Astrocyte (in vitro differentiated cells and primary cell): ENCODE results near the gene TMEM107. TPM values are rescaled to one million over a fixed set of nuclear protein-coding genes. Genes with fewer than 3 reads are reported as not detected.

Source experiments
- DNase-seq: peaks from one replicate; pipeline ENCODE4 v3.0.0-alpha.2; 2010; ENCODE audit warnings: low read depth
- FAIRE-seq: peaks from 2 replicates; lab custom pipeline; 2011; peaks lifted over from hg19 to GRCh38; lab: Jason Lieb, UNC
- H2AFZ ChIP-seq: 2 replicates; pipeline ENCODE4 v1.6.0; 2012; ENCODE audit warnings: low read depth, low read length, inconsistent platforms
- H3K27ac ChIP-seq: 2 replicates; pipeline ENCODE4 v1.5.1; 2011; ENCODE audit warnings: low read depth, low read length, inconsistent platforms
- H3K27me3 ChIP-seq: 2 replicates; pipeline ENCODE4 v1.6.0; 2011; ENCODE audit warnings: low read length, inconsistent platforms; ENCODE audit not compliant: insufficient read depth
- H3K36me3 ChIP-seq: 2 replicates; pipeline ENCODE4 v1.5.1; 2011; ENCODE audit warnings: low read length, inconsistent platforms; ENCODE audit not compliant: insufficient read depth
- H3K4me1 ChIP-seq: 2 replicates; pipeline ENCODE4 v1.5.1; 2011; ENCODE audit warnings: low read length, inconsistent platforms; ENCODE audit not compliant: insufficient read depth
- H3K4me2 ChIP-seq: 2 replicates; pipeline ENCODE4 v1.6.0; 2012; ENCODE audit warnings: low read length, inconsistent platforms
- H3K4me3 ChIP-seq: 2 replicates; pipeline ENCODE4 v1.5.1; 2011; ENCODE audit warnings: low read depth, mild to moderate bottlenecking, low read length, inconsistent platforms; ENCODE audit not compliant: insufficient read depth
- H3K79me2 ChIP-seq: 2 replicates; pipeline ENCODE4 v1.6.0; 2012; ENCODE audit warnings: mild to moderate bottlenecking, low read length, inconsistent platforms; ENCODE audit not compliant: insufficient read depth
- H3K9ac ChIP-seq: 2 replicates; pipeline ENCODE4 v1.6.0; 2012; ENCODE audit warnings: mild to moderate bottlenecking, low read length, inconsistent platforms
- H3K9me3 ChIP-seq: 2 replicates; pipeline ENCODE4 v1.5.1; 2012; ENCODE audit warnings: low read depth, mild to moderate bottlenecking, low read length, inconsistent platforms; ENCODE audit not compliant: insufficient read depth
- H4K20me1 ChIP-seq: 2 replicates; pipeline ENCODE4 v1.6.0; 2012; ENCODE audit warnings: low read length, inconsistent platforms; ENCODE audit not compliant: insufficient read depth
- H3K27ac Mint-ChIP-seq: one replicate; pipeline ENCODE4 v1.8.0; 2021; ENCODE audit warnings: mild to moderate bottlenecking, mixed read lengths; ENCODE audit not compliant: unreplicated experiment
- H3K27me3 Mint-ChIP-seq: one replicate; pipeline ENCODE4 v1.8.0; 2021; ENCODE audit warnings: low read depth, mixed read lengths; ENCODE audit not compliant: unreplicated experiment
- H3K36me3 Mint-ChIP-seq: one replicate; pipeline ENCODE4 v1.8.0; 2021; ENCODE audit warnings: low read depth, mixed read lengths; ENCODE audit not compliant: unreplicated experiment
- H3K4me1 Mint-ChIP-seq: one replicate; pipeline ENCODE4 v1.8.0; 2021; ENCODE audit warnings: low read depth, mixed read lengths; ENCODE audit not compliant: unreplicated experiment
- H3K4me3 Mint-ChIP-seq: one replicate; pipeline ENCODE4 v1.8.0; 2021; ENCODE audit warnings: mild to moderate bottlenecking, moderate library complexity, mixed read lengths; ENCODE audit not compliant: unreplicated experiment
- H3K9me3 Mint-ChIP-seq: one replicate; pipeline ENCODE4 v1.8.0; 2021; ENCODE audit warnings: mild to moderate bottlenecking, mixed read lengths; ENCODE audit not compliant: unreplicated experiment
- CTCF ChIP-seq: IDR thresholded peaks from 2 replicates; pipeline ENCODE4 v1.5.1; 2011; ENCODE audit warnings: low read depth, mild to moderate bottlenecking, inconsistent platforms, low read length, moderate library complexity; ENCODE audit not compliant: insufficient read depth
- EZH2 ChIP-seq: IDR thresholded peaks from 2 replicates; pipeline ENCODE4 v1.6.1; 2012; ENCODE audit warnings: mild to moderate bottlenecking, low read length, inconsistent platforms; ENCODE audit not compliant: insufficient read depth
- total RNA-seq: library from RNA; stranded (reverse); gene quantifications from 2 replicates; pipeline ENCODE4 v1.2.1, GENCODE V29; 2021

The TMEM107 gene
- total RNA-seq, 1 donor from 2014 or later = 9.4 TPM

DNA sequence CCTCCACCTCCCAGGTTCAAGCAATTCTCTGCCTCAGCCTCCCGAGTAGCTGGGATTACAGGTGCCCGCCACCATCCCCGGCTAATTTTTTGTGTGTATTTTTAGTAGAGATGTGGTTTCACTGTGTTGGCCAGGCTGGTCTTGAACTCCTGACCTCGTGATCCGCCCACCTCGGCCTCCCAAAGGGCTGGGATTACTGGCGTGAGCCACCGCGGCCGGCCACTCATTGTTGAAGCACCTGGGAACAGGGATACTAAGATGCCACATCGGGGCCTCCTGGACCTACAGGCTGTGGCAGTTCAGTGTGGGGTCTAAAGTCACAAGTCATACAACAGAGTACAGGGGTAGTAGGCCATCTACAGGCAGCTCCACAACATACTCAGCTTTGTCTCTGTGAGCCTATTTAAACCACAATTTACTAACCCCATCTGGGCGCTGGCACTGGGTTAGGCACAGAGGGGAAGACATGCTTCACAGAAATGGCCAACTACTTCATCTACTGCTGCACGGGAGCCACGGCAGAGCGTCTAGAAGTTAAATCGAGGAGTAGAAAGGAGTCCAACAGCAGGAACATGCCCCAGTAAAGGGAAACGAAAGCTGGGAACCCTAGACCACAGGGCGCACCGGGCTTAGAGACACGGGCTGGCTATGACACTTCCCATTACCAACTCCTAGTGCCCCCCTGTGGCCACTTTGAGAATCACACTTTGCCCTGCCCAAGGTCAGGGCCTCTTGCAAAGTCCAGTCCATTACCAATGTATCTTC is 17.7 kb downstream of the TMEM107 start:
- H3K36me3 ChIP-seq = peaks cover 11% of the 10 kb centered on the region
- peaks cover 37% of the 10 kb centered on the region for H4K20me1 ChIP-seq
- Mint-ChIP-seq H3K9me3 (no peaks in the 10 kb centered on the region), H3K27me3 (no peaks in the 10 kb centered on the region), H3K4me1 (peaks cover 26% of the 10 kb centered on the region), H3K36me3 (peaks cover 2% of the 10 kb centered on the region), H3K27ac (peak overlapping the region; percentile 36), H3K4me3 (peak overlapping the region; percentile 68)
- H3K27ac ChIP-seq = peak overlapping the region; percentile 52
- no peak overlapping the region for H3K4me3 ChIP-seq
- peaks cover 52% of the 10 kb centered on the region for H3K4me1 ChIP-seq
- H3K9me3 ChIP-seq = no peaks in the 10 kb centered on the region
- peaks cover 34% of the 10 kb centered on the region for H3K79me2 ChIP-seq
- H3K27me3 ChIP-seq = no peaks in the 10 kb centered on the region
- H3K9ac ChIP-seq = peak overlapping the region; percentile 17
- H2AFZ ChIP-seq = no peak overlapping the region
- FAIRE-seq (no peak), DNase-seq (peak; percentile 48)
- TF ChIP-seq CTCF (peak; percentile 86), EZH2 (no peak)
- peak overlapping the region; percentile 40 for H3K4me2 ChIP-seq

DNA sequence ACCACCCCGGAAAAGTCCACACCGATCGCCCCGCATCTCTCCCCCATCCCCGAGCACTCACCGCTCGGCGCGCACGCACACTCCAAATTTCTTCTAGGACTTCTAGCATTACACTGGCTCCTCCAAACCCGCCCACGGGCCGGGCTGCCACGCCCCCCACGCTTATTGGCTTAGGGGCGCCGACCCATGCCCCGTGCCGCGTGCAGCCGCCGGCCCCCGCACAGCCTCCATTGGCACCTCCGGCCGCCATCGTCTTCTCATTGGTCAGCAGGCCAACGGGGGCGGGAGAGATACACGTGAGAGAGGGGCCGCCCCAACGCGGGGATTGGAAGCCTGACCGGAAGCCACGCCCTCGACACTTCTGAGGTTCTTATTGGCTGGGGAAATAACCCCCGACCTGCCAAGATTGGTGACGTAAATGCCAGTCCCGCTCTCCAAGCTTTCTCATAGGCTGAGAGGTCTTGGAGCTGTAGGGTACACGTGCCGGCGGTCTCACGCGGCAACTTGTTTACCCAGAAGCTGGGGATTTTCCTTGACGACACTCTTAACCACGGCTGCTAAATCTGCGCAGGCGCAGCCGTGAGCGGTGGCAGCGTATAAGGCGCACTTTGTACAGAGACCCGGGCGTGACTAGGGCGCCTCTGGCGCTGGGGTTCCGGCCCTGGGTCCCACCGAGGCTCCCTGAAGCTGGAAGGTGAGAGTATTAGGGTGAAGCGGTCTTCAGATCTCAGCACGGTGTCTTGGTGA is 19.8 kb downstream of the TMEM107 start:
- no peaks in the 10 kb centered on the region for H3K9me3 ChIP-seq
- Mint-ChIP-seq H3K27ac (no peak overlapping the region), H3K9me3 (no peaks in the 10 kb centered on the region), H3K4me3 (no peak overlapping the region), H3K27me3 (no peaks in the 10 kb centered on the region), H3K36me3 (peaks cover 2% of the 10 kb centered on the region), H3K4me1 (peaks cover 26% of the 10 kb centered on the region)
- H4K20me1 ChIP-seq = peaks cover 35% of the 10 kb centered on the region
- TF ChIP-seq EZH2 = no peak
- no peak for TF ChIP-seq CTCF
- DNase-seq (peak; percentile 100), FAIRE-seq (peak; percentile 55)
- peak overlapping the region; percentile 91 for H3K9ac ChIP-seq
- H3K4me3 ChIP-seq = peak overlapping the region; percentile 65
- peaks cover 21% of the 10 kb centered on the region for H3K79me2 ChIP-seq
- peak overlapping the region; percentile 96 for H3K4me2 ChIP-seq
- no peak overlapping the region for H2AFZ ChIP-seq
- peaks cover 59% of the 10 kb centered on the region for H3K4me1 ChIP-seq
- no peaks in the 10 kb centered on the region for H3K27me3 ChIP-seq
- peak overlapping the region; percentile 93 for H3K27ac ChIP-seq
- peaks cover 11% of the 10 kb centered on the region for H3K36me3 ChIP-seq
